CD4-positive, alpha-beta T cell treated with Interleukin-21 for 1 hour (primary cell): ENCODE results near the gene PTPRD.
"Not testable (repeated sequence)": the region's sequence is repeated elsewhere in the genome, so short reads cannot be mapped to it uniquely, and the experiment has no call there.

ENCODE experiments used
- DNase-seq: peaks from one replicate; pipeline ENCODE4 v3.0.0-alpha.2; 2020

The PTPRD gene

DNA sequence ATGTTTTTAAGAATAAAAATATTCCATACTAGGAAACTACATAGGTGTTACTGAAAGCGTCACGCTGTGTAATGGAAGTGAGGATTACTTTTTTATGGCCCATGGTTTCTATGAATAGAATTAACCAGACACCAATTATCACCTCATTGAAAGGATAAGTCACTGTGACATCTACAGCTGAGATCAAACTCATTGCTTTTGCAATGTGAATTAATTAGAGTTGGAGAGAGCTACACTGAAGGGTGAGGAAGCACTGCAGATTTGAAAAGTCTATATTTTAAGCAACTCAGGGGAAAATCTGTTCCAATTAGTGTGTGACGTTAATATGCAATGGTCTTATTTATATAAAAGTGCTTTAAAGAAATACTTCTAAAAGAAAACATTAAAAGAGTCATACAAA, 1513.2 kb downstream of the PTPRD start:
- DNase-seq: no peak

DNA sequence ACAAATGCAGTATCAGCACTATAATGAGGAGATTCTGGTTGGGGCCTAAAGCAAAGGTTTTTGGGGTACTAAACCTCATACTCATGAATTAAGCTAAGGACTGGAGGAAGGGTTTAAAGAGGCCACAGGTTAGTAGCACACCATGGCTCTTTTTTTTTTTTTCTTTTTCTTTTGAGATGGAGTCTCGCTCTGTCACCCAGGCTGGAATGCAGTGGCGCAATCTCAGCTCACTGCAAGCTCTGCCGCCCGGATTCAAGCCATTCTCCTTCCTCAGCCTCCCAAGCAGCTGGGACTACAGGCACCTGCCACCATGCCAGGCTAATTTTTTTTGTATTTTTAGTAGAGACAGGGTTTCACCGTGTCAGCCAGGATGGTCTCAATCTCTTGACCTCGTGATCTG, 1515.5 kb downstream of the PTPRD start:
- DNase-seq: not testable (repeated sequence)

DNA sequence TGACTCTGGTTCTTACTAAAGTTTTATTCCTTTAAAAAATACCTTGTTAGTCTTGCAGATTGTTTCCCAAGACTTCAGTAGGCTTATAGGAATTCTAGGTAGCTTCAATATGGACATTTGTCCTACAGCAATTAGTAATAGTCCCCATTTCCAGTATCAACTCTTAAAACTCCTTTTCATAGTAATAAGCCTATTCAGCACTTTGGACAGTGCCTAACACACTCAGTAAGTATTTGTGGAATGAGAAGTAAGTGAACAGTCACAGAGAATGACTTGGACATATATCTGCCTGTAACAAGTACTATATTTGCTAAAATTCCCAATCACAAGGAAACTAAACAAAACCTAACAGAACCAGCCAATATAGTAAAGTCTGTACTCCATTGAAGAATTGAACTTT, 1521.4 kb downstream of the PTPRD start:
- DNase-seq: no peak

DNA sequence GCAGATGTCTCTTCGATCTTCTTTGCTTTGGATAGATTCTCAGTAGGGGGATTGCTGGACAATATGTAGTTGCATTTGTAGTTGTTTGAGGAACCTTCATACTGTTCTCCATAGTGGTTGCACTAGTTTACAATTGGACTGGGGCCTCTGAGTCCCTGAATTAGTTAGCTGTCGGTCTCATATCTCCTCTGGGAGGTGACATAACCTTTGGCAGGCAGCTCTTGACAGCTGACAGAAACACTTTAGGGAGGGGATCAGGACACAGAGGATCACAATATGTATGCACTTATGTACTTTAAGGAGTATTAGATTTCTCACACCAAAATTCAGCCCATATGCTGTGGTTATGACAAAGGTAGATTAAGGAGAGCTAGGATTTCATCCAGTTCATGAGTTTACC, 1533.3 kb downstream of the PTPRD start:
- DNase-seq: no peak

DNA sequence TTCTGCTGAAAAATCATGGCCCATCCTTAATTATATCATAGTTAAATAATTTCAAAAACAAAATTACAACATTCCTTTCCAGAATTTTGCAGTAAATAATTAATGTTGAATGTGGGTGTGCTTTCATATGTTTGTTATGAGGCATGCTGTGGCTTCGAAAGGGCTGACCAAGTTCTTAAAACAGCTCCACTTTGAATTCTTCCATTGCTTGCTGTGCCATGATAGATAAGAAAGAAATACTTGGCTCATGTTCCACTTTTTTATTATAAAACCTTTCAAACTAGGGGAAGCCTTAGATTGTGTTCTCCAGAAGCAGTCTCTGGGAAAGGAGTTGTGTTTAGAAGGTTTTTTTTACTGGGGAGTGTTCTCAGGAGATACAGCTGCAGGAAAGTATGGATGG, 1534.5 kb downstream of the PTPRD start:
- no peak for DNase-seq

DNA sequence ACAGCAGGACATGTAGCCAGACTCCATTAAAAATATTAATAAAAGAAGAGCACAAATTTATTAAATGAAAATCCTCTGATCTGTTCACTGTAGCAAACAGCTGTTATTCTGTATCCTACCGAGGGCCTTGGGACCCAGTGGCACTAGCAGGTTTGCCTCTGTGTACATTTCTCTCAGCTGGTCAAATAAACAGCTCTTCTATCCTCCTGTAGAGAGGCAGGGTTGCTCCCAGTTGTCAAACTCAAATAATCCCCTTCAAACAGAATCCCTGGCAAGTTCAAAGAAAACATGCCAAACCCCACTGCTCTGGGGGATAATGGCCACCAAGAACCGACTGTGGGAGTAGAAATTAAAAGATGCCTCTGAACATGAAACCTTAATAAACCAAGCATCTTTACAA, 1551.2 kb downstream of the PTPRD start:
- DNase-seq: no peak

DNA sequence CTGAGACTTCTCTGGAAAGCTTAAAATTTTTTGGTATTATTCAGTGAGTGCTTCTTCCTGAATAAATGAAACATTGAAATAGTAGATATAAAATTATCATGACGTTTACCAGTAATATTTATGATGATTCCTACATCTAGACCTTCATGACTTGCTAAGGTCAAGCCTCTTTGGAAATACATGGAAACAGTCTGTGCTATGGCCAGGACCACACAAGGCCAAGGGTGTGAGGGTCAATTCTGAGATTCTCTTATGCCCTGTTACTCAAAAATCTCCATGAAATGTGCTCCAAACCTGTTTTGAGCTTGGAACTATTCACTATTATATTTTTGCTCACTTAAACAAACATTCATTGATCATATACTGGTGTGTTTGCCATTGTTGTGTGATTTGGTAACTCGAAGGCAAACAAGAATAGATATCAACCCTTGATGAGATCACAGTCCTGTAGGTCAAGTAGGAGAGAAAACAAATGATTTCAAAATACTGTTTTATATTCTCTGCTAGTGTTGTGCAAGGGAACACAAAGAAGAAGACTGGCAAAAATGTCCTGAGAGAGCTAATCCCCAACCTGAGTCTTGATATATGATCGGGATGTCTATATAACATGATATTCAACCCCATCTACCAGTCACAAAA, 1558.3 kb downstream of the PTPRD start:
- no peak for DNase-seq

DNA sequence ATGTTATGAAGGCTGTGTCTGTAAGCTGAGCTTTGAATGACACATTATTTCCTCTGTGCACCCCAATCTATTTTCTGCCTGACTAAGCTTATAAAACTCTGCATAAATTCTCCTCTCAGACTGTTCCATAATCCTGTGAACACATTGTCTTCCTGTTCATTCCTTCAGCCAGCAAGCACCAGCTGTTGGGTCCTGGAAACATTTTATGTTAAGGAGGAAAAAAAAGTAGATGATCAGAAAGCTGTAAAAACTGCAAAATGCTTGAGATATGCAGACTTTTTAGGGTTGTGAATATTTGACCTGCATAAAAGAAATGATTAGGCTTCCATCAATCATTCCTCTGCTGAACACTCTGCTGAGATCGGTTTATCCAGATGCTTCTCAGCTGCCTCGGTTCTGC, 1567.2 kb downstream of the PTPRD start:
- no peak for DNase-seq

DNA sequence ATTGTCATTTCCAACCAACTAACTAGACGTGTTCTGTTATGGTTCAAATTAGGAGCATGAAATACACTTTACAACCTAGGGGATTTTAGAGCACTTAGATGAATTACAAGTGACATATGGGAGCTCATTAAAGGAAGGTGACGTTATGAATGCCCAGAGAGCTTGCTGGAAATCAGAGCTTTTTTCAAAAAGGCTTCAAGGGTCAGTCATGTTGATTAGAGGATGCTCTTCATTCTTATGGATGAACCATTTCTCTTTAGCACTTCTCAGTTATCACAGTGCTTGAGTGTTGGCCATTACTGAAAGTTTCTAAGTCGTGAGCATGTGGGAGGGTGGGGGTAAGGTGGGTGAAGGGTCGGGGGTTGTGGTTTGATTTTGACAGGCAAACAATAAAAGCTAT, 1567.7 kb downstream of the PTPRD start:
- no peak for DNase-seq

DNA sequence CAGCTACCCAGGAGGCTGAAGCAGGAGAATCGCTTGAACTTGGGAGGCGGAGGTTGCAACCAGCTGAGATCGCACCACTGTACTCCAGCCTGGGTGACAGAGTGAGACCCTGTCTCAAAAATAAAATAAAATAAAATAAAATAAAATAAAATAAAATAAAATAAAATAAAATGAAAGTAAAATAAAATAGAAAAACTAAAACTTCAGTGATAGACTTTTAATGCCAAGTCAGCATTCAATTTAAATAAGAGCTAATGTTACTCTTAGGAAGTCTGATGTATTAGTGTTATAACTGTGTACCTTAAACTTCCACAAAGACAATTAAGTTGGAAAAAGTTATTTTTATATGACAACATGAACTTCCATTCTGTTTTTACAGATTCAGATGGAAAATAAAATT, 1569.0 kb downstream of the PTPRD start:
- DNase-seq: not testable (repeated sequence)

DNA sequence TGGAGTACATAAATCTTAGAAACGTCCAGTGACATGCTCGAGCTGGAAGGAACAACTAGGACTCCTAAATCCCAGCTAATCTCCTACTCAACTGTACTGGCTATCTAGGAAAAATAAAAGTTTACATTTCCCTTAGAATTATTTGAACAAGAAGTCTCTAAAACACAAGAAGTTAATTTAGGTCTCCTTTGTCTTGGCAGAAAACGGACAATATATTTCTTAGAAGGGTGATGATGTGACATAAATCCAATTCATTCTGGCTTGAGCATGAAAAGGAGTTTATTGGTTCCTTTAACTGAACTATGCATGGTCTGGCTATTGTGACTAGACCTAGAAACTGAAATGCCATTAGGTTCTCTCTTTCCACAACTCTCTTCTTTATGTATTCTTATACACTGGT, 1571.0 kb downstream of the PTPRD start:
- DNase-seq: no peak

DNA sequence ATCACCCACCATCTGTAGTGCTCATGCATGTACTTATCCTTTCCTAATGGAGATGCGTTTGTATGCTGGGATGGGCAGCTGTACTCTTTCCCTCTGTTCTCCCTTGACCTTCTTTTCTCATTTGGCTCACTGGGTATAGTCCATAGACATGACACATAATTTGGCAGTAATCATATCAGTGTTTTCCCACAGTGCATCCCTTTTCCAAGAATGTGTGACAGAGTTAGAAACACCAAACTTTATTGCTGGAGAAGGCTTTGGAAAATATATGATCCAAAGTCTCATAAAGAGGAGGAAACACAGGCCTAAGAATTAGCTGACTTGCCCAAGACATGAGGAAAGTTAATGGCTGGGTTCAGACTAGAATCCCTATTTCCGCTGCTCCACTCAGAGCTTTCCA, 1579.8 kb downstream of the PTPRD start:
- no peak for DNase-seq

DNA sequence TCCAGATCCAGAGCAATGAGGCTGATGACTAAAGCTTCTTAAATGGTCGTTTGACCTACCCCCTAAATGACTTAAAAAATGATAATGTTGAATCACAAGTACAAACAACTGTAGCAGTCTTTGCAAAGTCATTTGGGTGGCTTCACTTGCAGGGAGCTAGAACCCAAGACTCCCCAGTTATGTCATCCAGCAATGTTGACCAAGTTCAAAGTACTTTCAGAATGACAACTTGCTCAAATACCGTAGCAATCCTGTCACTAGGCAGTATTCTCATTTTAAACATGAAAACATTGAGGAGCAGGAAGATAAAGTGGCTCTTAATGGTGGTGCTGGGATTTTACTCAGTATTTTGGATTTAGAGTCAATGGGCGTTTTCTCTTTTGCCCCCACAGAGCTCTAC, 1596.2 kb downstream of the PTPRD start:
- DNase-seq: no peak

DNA sequence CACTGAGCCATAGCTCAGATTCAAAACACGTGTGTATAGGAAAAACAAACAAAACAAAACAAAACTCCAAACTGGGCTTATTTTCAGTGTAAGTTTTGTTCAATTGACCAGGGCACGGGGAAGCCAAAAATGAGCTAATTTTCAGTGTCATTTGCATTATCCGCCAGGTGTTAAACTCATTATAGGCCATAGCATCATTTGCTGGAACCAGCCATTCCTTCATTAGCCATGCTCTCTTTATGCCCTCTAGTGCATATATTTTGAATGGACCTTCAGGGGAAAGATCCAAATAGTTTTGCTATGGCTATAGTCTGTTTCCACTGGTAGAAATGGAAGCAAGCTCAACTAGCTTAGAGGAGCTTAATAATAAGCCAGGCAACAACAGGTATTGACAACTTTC, 1608.0 kb downstream of the PTPRD start:
- no peak for DNase-seq

DNA sequence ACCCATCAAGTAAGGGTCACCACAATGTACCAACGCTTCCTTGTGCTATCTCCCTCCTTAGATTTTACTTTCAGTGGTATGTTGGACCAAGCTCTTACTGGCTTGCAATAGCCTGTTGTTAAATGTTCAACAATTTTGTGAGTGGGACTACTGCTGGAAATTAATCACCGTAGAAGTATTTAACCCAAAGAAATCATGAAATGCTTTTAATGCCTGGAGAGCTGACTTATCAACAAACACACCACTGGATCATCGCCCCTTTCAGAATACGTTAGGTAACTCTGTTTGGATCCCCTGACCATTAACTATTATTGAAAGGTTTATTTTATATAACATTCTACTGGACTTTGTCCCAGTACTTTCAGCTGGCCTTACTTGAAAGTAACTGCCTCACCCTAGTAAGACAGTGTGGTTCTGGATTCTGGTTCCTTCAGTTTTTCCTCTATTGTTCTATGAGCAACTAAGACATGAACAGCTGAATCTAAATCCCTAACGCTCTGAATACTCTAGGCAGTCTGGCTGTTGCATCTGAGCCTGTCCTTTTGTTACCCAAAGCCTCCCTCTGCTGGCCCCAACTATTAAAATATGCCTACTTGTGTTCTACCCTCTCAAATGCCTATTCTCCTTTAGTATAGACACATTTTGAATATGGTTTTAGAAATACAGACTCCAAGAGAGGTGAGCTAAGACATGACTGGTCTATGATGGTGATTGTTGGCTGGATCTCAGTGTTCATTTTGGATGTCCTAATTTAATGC, 1609.8 kb downstream of the PTPRD start:
- no peak for DNase-seq

DNA sequence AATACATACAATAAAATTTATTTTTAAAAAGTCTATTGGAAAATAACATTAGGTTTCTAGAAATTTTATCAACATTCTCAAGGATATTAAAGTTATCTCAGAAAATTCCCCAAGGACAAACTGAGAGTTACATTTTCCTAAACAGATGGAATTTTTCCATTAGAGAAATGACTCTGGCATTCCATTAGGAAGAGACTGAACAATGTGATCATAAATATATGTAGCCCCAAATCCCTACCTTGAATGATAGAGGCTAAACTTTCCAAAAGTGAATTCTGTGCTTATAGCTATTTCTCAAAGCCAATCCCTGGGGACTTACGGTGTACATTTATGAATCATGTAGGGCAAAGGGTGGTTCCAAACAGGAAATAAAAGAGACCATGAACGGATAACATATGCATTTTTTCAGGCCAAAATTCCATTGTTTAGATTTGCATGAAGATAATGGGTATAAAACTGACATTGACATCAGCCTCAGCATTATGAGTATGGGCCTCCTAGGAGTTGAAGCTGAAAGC, 1632.2 kb downstream of the PTPRD start:
- no peak for DNase-seq

DNA sequence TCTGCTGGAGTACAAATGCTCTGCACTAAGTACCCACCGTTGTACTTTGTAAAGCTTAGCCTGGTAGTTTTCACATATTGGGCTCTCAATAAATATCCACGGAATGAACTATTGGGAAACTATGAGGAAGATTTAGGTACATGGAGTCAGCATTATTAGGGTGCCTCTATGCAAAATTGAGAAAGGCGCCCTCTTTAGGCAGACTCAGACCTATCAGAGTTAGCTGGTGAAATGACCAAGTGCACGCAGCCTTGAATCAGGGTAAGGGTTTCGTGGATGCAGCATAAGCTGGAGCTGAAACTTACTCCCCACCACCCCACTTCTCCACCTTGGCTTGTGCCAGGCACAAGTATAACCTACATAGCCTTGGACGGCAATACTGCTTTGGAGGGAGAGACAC, 1634.5 kb downstream of the PTPRD start:
- no peak for DNase-seq

DNA sequence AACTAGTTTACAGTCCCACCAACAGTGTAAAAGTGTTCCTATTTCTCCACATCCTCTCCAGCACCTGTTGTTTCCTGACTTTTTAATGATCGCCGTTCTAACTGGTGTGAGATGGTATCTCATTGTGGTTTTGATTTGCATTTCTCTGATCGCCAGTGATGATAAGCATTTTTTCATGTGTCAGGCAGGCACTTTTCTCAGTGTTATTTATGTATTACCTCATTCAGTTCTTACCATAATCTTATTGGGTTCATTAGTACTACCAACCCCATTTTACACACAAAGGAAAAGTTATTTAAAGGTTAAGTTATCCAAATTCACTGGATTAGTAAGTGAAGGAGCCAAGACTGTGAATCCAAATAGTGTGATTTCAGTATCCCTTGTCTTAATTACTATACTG, 1644.5 kb downstream of the PTPRD start:
- not testable (repeated sequence) for DNase-seq

DNA sequence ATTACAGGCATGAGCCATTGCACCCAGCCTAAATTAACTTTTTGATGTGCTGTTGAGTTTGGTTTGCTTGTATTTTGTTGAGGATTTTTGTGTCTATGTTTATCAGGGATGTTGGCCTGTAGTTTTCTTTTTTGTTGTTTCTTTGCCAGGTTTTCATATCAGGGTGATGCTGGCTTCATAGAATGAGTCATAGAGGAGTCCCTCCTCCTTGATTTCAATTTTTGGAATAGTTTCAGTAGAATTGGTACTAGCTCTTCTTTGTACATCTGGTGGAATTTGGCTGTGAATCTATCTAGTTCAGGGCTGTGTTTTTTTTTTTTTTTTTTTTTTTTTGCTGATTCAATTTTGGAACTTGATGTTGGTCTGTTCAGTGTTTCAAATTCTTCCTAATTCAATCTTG, 1648.9 kb downstream of the PTPRD start:
- DNase-seq: no peak

DNA sequence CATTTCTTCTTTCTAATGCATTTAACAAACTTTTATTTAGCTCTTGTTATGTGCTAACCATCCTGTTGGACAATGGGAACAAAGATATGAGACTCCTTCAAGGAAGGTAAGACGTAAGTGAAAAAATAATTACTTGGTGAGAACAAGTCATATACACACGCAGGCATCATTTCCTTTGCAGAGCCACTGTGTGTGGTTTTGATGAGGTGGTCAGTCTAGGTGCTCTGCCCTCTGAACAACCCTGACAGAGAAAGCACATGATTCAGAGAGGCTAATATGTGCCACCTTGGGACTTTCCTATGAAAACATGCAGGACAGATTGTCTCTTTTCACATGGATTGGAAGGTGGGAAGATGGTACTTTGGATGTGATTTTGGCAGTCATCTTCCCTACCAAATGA, 1650.7 kb downstream of the PTPRD start:
- DNase-seq: no peak

DNA sequence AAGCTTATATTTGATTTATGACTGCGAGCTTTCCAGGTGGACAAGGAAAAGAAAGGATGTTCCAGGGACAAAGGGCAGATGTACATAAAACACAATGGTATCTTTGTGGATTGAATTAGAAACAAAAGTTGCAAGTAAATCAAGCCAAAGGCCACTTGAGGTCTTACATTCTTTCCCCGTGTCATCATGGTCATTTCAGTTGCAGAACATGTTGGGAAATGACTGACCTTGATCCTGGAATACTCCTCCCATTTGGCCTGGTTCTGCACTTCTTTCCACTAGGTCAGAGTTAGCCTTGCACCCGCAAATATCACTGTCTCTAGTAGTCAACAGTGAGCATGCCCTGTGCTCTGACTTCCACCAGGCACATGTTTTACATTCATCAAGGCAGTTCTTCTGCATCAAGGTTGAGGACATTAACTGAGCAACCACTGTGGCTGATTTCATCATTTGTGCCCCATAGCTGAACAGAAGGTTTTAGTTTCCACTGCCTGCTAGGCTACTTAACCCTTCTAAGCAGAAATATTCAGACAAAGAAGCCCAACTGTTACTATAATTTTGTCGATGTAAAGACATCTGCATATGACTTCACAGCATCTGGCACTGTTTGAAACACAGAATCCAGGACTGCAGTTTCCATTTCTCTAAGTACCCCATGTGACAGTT, 1651.5 kb downstream of the PTPRD start:
- DNase-seq: no peak

DNA sequence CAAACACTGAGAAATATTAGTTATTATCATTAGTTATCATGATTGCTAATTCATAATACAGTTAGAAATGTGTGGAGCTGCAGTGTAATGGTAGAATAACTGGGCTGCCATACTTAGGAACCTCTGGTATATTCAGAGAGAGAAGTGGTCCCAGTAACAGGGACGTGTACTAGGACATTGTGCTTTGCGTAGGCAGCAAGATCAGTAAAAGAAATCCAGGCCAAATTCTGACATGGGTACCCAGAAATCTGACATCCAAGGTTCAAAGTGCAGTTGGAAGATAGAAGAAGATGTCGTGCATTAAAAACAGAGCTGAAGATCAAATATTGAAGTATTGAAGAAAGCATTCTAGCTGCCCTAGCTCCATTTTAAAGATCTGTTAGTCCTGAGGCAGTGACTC, 1652.5 kb downstream of the PTPRD start:
- no peak for DNase-seq

DNA sequence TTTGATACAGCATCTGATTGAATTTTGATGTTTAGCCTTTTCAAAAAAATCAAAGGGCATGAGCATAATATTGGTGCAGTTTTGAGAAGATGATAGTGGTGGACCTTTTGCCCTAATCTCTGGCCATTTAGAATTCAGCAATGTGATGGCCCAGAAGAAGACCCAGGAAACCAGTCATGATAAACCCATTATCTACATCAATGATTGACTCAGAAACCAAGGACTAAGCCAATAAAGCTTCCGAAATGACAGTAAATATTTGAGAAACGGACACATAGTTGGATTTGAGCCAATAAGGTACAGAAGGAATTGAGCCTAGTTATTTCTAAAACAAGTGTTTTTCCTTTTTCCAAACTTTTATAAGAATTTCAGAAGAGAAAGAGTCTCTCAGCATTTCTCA, 1654.4 kb downstream of the PTPRD start:
- no peak for DNase-seq

DNA sequence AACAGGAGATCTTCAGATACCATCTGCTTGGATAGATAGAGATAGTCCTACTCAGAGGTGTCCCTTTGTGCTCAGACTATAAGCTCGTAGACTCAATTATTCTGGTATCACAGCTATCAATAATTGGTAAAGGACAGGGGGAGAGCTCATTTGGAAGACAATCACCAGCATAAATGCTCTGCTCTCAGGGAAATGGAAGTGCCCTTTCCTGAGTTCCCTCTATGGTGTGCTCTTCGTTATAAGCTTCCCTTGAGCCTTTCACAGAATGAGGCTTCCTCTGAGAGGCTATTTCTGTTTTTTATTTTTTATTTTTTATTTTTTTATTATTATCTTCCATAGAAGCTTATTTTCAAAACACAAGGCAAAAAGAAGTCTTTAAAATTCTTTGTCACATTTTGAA, 1657.5 kb downstream of the PTPRD start:
- no peak for DNase-seq
